NCI-H2081 treated with DMSO at 0.1 percent for 48 hours (cell line): ENCODE data around the gene AKAP7.
"Not testable (repeated sequence)": the region's sequence is repeated elsewhere in the genome, so short reads cannot be mapped to it uniquely, and the experiment has no call there.

Source experiments
- DNase-seq: peaks from one replicate; lab custom pipeline; 2025; lab: John Stamatoyannopoulos, UW

AKAP7 gene

GRCh38 chr6:131292145-131292938 lies 157.1 kb downstream of the AKAP7 start:
- no peak for DNase-seq

DNA sequence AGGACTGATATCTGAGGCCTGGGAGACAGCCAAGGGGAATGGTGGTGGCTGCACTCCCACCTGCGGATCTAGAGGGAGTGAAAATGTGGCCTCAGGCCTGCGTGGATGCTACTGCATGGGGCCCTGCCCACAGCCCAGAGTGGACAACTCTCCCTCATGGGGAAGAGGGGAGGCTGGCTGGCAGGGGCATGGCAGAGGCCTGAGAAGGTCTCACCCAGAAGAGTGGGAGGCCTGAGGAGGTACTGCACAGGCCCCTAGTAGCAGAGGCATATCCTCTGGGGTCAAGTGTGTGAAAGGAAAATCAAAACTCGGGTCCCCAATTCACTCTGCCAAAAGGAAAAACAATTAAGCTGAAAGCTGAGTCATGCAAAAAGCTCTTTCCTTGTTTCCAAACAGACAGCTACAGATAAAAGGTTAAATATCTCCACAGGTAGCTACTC lies 158.2 kb downstream of the AKAP7 start:
- DNase-seq = no peak

DNA sequence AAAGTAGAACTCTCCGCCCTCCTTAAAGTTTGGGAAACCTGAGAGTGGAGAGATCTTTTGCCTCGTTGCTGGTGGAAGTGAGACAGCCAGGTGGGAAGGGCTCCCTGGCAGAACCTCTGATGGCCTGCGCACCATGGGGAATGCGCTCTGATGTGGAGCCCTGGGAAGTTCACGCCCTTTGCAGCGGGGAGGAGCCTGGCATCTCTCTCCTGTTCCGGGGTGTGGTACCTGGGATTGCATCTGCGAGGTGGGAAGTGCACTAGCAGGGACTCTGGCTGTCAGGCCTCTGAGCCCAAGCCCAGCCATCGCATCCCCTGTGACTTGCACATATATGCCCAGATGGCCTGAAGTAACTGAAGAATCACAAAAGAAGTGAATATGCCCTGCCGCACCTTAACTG lies 159.8 kb downstream of the AKAP7 start:
- no peak for DNase-seq

- DNase-seq = not testable (repeated sequence)
These were observed 165.6 kb downstream of the AKAP7 start for GRCh38 chr6:131300826-131301225.

DNA sequence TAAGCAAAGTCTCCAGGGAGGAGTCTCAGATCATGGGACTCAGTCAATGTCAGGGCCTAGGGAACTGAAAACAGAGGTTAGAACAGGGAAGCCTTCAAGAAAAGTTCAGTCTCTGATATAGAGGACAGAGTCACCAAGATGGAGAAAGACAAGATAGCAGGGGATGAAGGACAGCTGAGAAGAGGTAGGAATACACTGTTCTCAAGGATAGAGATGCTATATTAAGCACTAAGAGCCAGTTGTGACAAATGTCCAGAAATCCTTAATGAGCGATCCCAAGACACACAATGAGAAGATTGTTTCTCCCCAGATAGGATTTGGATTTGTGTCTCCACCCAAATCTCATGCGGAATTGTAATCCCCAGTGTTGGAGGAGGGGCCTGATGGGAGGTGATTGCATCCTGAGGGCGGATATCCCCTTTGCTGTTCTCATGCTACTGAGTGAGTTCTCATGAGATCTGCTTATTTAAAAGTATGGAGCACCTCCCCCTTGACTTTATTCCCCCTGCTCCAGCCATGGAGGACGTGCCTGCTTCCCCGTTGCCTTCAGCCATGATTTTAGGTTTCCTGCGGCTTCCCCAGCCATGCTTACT lies 168.2 kb downstream of the AKAP7 start:
- DNase-seq = no peak

GRCh38 chr6:131305037-131305850 lies 170.0 kb downstream of the AKAP7 start:
- no peak for DNase-seq

DNA sequence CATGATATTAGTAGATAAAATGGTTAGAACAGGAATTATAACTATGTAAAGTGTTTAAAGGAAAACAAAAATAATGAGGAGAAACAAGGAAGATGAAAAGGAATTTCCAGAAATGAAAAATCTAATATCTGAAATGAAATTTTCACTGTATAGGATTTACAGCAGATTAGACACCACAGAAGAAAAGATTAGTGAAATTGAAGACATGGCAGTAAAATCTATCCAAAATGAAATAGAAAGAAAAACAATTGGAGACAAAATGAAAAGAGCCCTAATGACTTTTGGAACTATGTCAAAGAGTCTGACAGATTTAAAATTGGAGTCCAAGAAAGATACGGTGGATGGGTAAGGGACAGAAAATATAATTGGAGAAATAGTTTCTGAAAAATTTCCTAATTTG lies 174.2 kb downstream of the AKAP7 start:
- DNase-seq = no peak

DNA sequence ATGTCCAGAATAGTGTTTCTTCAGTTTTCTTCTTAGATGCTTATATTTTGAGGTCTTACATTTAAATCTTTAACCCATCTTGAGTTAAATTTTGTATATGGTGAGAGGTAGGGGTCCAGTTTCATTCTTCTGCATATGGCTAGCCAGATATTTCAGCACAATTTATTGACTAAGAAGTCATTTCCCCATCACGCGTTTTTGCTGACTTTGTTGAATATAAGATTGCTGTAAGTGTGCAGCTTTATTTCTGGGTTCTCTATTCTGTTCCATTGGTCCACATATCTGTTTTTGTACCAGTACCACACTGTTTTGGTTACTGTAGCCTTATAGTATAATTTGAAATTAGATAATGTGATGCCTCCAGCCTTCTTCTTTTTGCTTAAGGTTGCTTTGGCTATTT lies 179.6 kb downstream of the AKAP7 start:
- no peak for DNase-seq

- DNase-seq = no peak
These were observed 181.4 kb downstream of the AKAP7 start for GRCh38 chr6:131316654-131317053.

GRCh38 chr6:131317516-131317915 lies 182.2 kb downstream of the AKAP7 start:
- no peak for DNase-seq

DNA sequence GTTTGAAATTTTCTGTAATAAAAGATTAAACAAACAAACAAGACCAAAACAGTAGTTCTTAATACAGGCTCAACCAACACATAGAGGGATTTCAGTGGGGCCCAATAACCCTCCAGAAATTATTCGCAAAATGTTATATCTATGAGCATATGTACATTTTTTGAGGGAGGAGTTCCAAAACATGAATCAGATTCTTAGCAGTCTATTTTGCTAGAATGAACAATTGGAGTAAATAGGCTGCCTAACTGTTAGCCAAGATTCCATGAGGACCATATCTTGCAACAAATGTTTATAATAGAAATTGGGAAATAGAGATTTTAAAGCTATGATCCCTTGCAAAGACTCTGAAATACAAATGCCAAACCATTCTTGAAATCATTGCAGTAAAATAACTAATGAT lies 186.3 kb downstream of the AKAP7 start:
- no peak for DNase-seq

DNA sequence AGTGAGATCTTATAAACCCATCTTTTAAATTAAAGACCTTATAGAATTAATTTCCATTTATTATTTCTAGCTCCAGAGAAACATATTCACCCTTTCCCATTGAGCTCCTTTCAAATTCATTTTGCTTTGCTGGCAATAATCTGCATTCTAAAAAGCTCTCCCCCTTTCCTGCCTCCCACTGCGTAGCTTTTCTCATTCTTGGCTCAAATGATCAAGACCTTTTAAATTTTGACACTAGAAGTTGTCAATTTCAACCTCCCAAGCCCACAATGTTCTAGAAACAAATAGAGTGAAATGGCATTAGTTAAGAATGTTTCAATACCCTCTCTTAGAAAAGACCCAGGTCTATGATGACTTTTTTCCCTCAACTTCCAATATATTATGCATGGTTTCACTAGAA lies 186.9 kb downstream of the AKAP7 start:
- no peak for DNase-seq

- DNase-seq = not testable (repeated sequence)
These were observed 190.4 kb downstream of the AKAP7 start for GRCh38 chr6:131325669-131326068.

- DNase-seq = not testable (repeated sequence)
These were observed 193.5 kb downstream of the AKAP7 start for GRCh38 chr6:131328727-131329126.

DNA sequence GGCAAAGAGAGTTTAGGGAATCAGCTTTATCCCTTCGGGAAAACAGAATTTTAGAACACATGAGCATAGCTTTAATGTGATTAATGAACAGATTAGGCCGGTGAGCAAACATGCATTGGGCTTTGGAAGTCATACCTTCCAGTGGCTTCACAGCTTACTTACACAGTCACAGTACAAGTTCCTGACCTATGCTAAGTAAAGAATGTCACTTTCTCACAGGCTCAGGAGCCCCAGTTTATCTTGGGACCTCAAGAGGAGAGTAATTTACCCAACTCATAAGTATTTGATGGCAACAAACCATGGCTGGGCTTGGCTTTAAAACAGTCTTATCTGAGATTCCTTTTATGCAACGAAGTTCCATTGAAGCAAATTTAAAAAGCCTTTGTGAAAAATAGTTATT lies 195.9 kb downstream of the AKAP7 start:
- no peak for DNase-seq

DNA sequence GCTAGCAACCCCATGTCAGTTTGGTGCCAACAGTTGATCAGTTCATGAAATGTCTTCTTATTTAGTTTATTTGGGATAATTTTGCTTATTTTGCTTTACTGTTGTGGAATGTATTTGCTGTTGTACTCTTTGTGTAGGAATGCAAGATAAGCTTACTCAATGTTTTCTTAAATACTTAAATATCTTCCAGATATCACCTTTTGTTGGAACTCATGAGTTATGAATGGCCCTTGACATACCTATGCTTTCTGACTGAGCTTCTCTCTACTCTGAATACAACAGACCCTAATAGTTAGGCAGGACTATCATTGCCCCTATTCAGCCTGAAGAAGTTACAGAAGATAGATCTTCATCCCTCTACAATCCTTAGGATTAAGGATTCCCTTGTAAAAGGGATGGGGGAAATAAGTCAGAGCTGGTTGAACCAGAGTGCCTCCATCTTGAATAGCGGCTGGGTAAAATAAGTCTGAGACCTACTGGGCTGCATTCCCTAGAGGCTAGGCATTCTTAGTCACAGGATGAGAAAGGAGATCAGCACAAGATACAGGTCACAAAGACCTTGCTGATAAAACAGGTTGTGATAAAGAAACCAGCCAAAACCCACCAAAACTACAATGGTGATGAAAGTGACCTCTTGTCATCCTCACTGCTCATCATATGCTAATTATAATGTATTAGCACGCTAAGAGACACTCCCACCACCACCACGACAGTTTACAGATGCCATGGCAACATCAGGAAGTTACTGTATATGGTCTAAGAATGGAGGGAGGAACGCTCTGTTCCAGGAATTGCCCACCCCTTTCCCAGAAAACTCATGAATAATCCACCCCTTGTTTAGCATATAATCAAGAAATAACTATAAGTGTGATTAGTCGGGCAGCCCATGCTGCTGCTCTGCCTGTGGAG lies 196.9 kb downstream of the AKAP7 start:
- no peak for DNase-seq
